CD4-positive, alpha-beta T cell treated with Interleukin-15 for 1 hour (primary cell): ENCODE data around the gene RAD51B.

Experiments used
- DNase-seq: peaks from one replicate; pipeline ENCODE4 v3.0.0-alpha.2; 2020

Gene RAD51B

GRCh38 chr14:68506645-68507419 lies 687.3 kb downstream of the RAD51B start:
- DNase-seq: peak; percentile 34

- DNase-seq: peak; percentile 65
These were observed 688.0 kb downstream of the RAD51B start for GRCh38 chr14:68507544-68508081.

GRCh38 chr14:68508581-68508980 lies 689.0 kb downstream of the RAD51B start:
- no peak for DNase-seq

GRCh38 chr14:68509188-68509983 lies 689.8 kb downstream of the RAD51B start:
- no peak for DNase-seq

- DNase-seq: no peak
These were observed 690.9 kb downstream of the RAD51B start for GRCh38 chr14:68510201-68511128.

- no peak for DNase-seq
These were observed 691.8 kb downstream of the RAD51B start for GRCh38 chr14:68511129-68512047.

GRCh38 chr14:68512088-68512487 lies 692.5 kb downstream of the RAD51B start:
- DNase-seq: no peak

- DNase-seq: no peak
These were observed 693.6 kb downstream of the RAD51B start for GRCh38 chr14:68513137-68513536.

- peak; percentile 55 for DNase-seq
These were observed 694.4 kb downstream of the RAD51B start for GRCh38 chr14:68513838-68514607.

GRCh38 chr14:68514608-68515194 lies 695.1 kb downstream of the RAD51B start:
- no peak for DNase-seq

- DNase-seq: no peak
These were observed 696.8 kb downstream of the RAD51B start for GRCh38 chr14:68516342-68516741.

- DNase-seq: no peak
These were observed 698.6 kb downstream of the RAD51B start for GRCh38 chr14:68518166-68518565.

- DNase-seq: no peak
These were observed 699.4 kb downstream of the RAD51B start for GRCh38 chr14:68518761-68519670.

GRCh38 chr14:68519671-68520187 lies 700.1 kb downstream of the RAD51B start:
- no peak for DNase-seq

GRCh38 chr14:68520637-68521556 lies 701.3 kb downstream of the RAD51B start:
- no peak for DNase-seq

GRCh38 chr14:68521557-68521901 lies 702.0 kb downstream of the RAD51B start:
- no peak for DNase-seq

GRCh38 chr14:68521961-68522509 lies 702.5 kb downstream of the RAD51B start:
- DNase-seq: no peak
